GM23338 (cell line): ENCODE measurements around the gene CRB2. TPM values are rescaled to one million over a fixed set of nuclear protein-coding genes. Genes with fewer than 3 reads are reported as not detected.

ENCODE experiments used
- ATAC-seq: fragments of 200-7000 bp; cut with Tn5 transposase; 3 replicates; pipeline ENCODE4 v1.9.1; 2020
- DNase-seq: peaks from one replicate; pipeline ENCODE4 v3.0.0-alpha.2; 2015; ENCODE audit warnings: low spot score
- H2AFZ ChIP-seq: fragments of 200-600 bp; sonication (generic); 2 replicates; pipeline ENCODE4 v1.8.0; 2016; ENCODE audit warnings: antibody characterized with exemption, mild to moderate bottlenecking, moderate library complexity
- H3F3A ChIP-seq: fragments of 200-600 bp; sonication (generic); replicated peaks from 2 replicates; pipeline ENCODE4 v1.8.0; 2017; ENCODE audit warnings: antibody characterized with exemption, mixed run types, low read depth
- H3K27ac ChIP-seq: fragments of 200-600 bp; sonication (generic); 2 replicates; pipeline ENCODE4 v1.6.1; 2016; ENCODE audit warnings: low read depth
- H3K27me3 ChIP-seq: fragments of 200-600 bp; sonication (generic); 2 replicates; pipeline ENCODE4 v1.8.0; 2016; ENCODE audit warnings: mild to moderate bottlenecking, mixed run types, moderate library complexity; ENCODE audit not compliant: insufficient read depth
- H3K36me3 ChIP-seq: fragments of 200-600 bp; sonication (generic); 2 replicates; pipeline ENCODE4 v1.8.0; 2016; ENCODE audit warnings: mild to moderate bottlenecking; ENCODE audit not compliant: insufficient read depth
- H3K4me1 ChIP-seq: fragments of 200-600 bp; sonication (generic); 2 replicates; pipeline ENCODE4 v1.8.0; 2016; ENCODE audit warnings: mild to moderate bottlenecking, moderate library complexity; ENCODE audit not compliant: insufficient read depth
- H3K4me2 ChIP-seq: fragments of 200-600 bp; sonication (generic); 2 replicates; pipeline ENCODE4 v1.7.1; 2017; ENCODE audit warnings: mixed run types
- H3K4me3 ChIP-seq: fragments of 200-600 bp; sonication (generic); 2 replicates; pipeline ENCODE4 v1.6.1; 2016; ENCODE audit warnings: mixed run types
- H3K79me2 ChIP-seq: fragments of 200-600 bp; sonication (generic); replicated peaks from 2 replicates; pipeline ENCODE4 v1.8.0; 2017; ENCODE audit warnings: mild to moderate bottlenecking; ENCODE audit not compliant: insufficient read depth
- H3K9me2 ChIP-seq: fragments of 200-600 bp; sonication (generic); 2 replicates; pipeline ENCODE4 v1.8.0; 2017; ENCODE audit not compliant: insufficient read depth
- H4K20me1 ChIP-seq: fragments of 200-600 bp; sonication (generic); replicated peaks from 2 replicates; pipeline ENCODE4 v1.8.0; 2017; ENCODE audit warnings: mild to moderate bottlenecking; ENCODE audit not compliant: insufficient read depth
- H3K27ac Mint-ChIP-seq: 2 replicates; pipeline ENCODE4 v1.8.0; 2020; ENCODE audit warnings: inconsistent platforms, mild to moderate bottlenecking, moderate library complexity, mixed read lengths
- H3K27me3 Mint-ChIP-seq: 3 replicates; pipeline ENCODE4 v1.8.0; 2022; ENCODE audit warnings: low read depth, mild to moderate bottlenecking, moderate library complexity, mixed read lengths, inconsistent platforms; ENCODE audit not compliant: insufficient read depth, poor library complexity
- H3K36me3 Mint-ChIP-seq: 3 replicates; pipeline ENCODE4 v1.8.0; 2021; ENCODE audit warnings: low read depth, mild to moderate bottlenecking, inconsistent platforms, moderate library complexity, mixed read lengths
- H3K4me1 Mint-ChIP-seq: 3 replicates; pipeline ENCODE4 v1.8.0; 2020; ENCODE audit warnings: mild to moderate bottlenecking, inconsistent platforms, mixed read lengths
- H3K4me3 Mint-ChIP-seq: 3 replicates; pipeline ENCODE4 v1.8.0; 2021; ENCODE audit warnings: moderate library complexity, mild to moderate bottlenecking, inconsistent platforms, mixed read lengths
- H3K9me3 Mint-ChIP-seq: 3 replicates; pipeline ENCODE4 v1.8.0; 2020; ENCODE audit warnings: moderate library complexity, mild to moderate bottlenecking, inconsistent platforms, mixed read lengths
- CREB1 ChIP-seq: fragments of 250-450 bp; sonication (Bioruptor Pico); IDR thresholded peaks from 2 replicates; pipeline ENCODE4 v1.5.0; 2020; ENCODE audit warnings: low read depth, mild to moderate bottlenecking, moderate library complexity
- CTCF ChIP-seq, 2 experiments: fragments of 200-600 bp in 1 of 2; sonication (generic) in 1 of 2; conservative IDR thresholded peaks; 2 replicates each; pipeline versions ENCODE4 v1.5.1 to v1.6.1; 2016 to 2017; ENCODE audit warnings: antibody characterized with exemption in 2 of 2, low read depth in 2 of 2, mild to moderate bottlenecking in 2 of 2, moderate library complexity in 1 of 2
- EZH2 ChIP-seq: fragments of 200-600 bp; sonication (generic); IDR thresholded peaks from one replicate; pipeline ENCODE4 v1.8.0; 2017; ENCODE audit warnings: antibody characterized with exemption, mild to moderate bottlenecking, low read depth; ENCODE audit not compliant: unreplicated experiment
- EZH2phosphoT487 ChIP-seq: fragments of 200-600 bp; sonication (generic); IDR thresholded peaks from one replicate; pipeline ENCODE4 v1.8.1; 2018; ENCODE audit warnings: antibody characterized with exemption; ENCODE audit not compliant: unreplicated experiment
- JUNB ChIP-seq: IDR thresholded peaks from one replicate; pipeline ENCODE4 v1.6.1; 2016; ENCODE audit warnings: antibody characterized with exemption; ENCODE audit not compliant: unreplicated experiment
- NANOG ChIP-seq: IDR thresholded peaks from 2 replicates; pipeline ENCODE4 v1.6.1; 2016; ENCODE audit warnings: antibody characterized with exemption, borderline replicate concordance
- POLR2AphosphoS5 ChIP-seq: IDR thresholded peaks from 2 replicates; pipeline ENCODE4 v1.6.1; 2016; ENCODE audit warnings: antibody characterized with exemption, low read depth
- REST ChIP-seq: IDR thresholded peaks from one replicate; pipeline ENCODE4 v1.6.1; 2018; ENCODE audit warnings: antibody characterized with exemption; ENCODE audit not compliant: unreplicated experiment
- STAT1 ChIP-seq: IDR thresholded peaks from one replicate; pipeline ENCODE4 v1.6.1; 2016; ENCODE audit warnings: antibody characterized with exemption; ENCODE audit not compliant: unreplicated experiment
- ZNF114 ChIP-seq: fragments of 250-450 bp; sonication (Bioruptor Pico); IDR thresholded peaks from 2 replicates; pipeline ENCODE4 v1.5.0; 2020; ENCODE audit warnings: mild to moderate bottlenecking, moderate library complexity
- ZNF331 ChIP-seq: fragments of 250-450 bp; sonication (Bioruptor Pico); IDR thresholded peaks from 2 replicates; pipeline ENCODE4 v1.5.0; 2020; ENCODE audit warnings: low read depth, mild to moderate bottlenecking, moderate library complexity
- ZNF462 ChIP-seq: fragments of 250-450 bp; sonication (Bioruptor Pico); IDR thresholded peaks from 2 replicates; pipeline ENCODE4 v1.5.0; 2020; ENCODE audit warnings: mild to moderate bottlenecking, moderate library complexity
- polyA plus RNA-seq: library from polyadenylated mRNA; unstranded; fragments of >200 nt; fragmentation: Nextera tagmentation; extraction: Ambion mirVana; gene quantifications from 2 replicates; pipeline ENCODE4 v1.2.1, GENCODE V29; 2016
- total RNA-seq: library from RNA; depleted of rRNA; stranded (reverse); fragments of >200 nt; shearing (Covaris generic); gene quantifications from 2 replicates; pipeline ENCODE4 v1.2.3, GENCODE V29; 2014
- TF ChIP-seq, protein P1 (sequence below): IDR thresholded peaks from 2 replicates; pipeline ENCODE4 v1.6.1; 2016; ENCODE audit warnings: antibody characterized with exemption

The CRB2 gene
- total and polyA plus RNA-seq, 2 experiments from 2014 or later = 0.34 to 10.2 TPM

GRCh38 chr9:123318202-123318601 lies 37.8 kb upstream of the CRB2 start:
- DNase-seq (no peak), ATAC-seq (no peak)
- no peaks in the 10 kb centered on the region for H3F3A ChIP-seq
- no peak overlapping the region for H3K4me3 Mint-ChIP-seq
- H2AFZ ChIP-seq = no peak overlapping the region
- H3K9me2 ChIP-seq = no peaks in the 10 kb centered on the region
- no peaks in the 10 kb centered on the region for H3K27me3 ChIP-seq
- peaks cover 15% of the 10 kb centered on the region for H3K4me1 Mint-ChIP-seq
- H3K9me3 Mint-ChIP-seq = no peaks in the 10 kb centered on the region; the same call in 2 of the 3 replicates
- H3K27ac Mint-ChIP-seq = no peak overlapping the region
- H3K79me2 ChIP-seq = no peaks in the 10 kb centered on the region
- H3K36me3 Mint-ChIP-seq = no peaks in the 10 kb centered on the region; the same call in 1 of the 3 replicates
- no peak overlapping the region for H3K27ac ChIP-seq
- H3K36me3 ChIP-seq = no peaks in the 10 kb centered on the region
- no peaks in the 10 kb centered on the region; the same call in 1 of the 2 replicates for H3K4me1 ChIP-seq
- no peaks in the 10 kb centered on the region for H4K20me1 ChIP-seq
- H3K27me3 Mint-ChIP-seq = peaks cover 7% of the 10 kb centered on the region
- no peak overlapping the region for H3K4me2 ChIP-seq
- no peak for TF ChIP-seq ZNF114 (CRISPR knock-in tag)
- no peak for TF ChIP-seq CTCF (conservative IDR thresholded peaks at IDR 0.05; ENCODE audit: low read depth in 2 of 2)
- no peak for TF ChIP-seq ZNF331 (CRISPR knock-in tag)
- no peak for TF ChIP-seq ZNF462 (CRISPR knock-in tag)
- no peak for TF ChIP-seq STAT1
- TF ChIP-seq POLR2AphosphoS5 = no peak
- no peak for TF ChIP-seq EZH2
- no peak for TF ChIP-seq EZH2phosphoT487
- no peak for TF ChIP-seq JUNB
- TF ChIP-seq NANOG = no peak
- no peak for TF ChIP-seq CREB1 (CRISPR knock-in tag)
- TF ChIP-seq, protein P1, sequence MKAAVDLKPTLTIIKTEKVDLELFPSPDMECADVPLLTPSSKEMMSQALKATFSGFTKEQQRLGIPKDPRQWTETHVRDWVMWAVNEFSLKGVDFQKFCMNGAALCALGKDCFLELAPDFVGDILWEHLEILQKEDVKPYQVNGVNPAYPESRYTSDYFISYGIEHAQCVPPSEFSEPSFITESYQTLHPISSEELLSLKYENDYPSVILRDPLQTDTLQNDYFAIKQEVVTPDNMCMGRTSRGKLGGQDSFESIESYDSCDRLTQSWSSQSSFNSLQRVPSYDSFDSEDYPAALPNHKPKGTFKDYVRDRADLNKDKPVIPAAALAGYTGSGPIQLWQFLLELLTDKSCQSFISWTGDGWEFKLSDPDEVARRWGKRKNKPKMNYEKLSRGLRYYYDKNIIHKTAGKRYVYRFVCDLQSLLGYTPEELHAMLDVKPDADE = no peak
- no peak for TF ChIP-seq REST
- H3K4me3 ChIP-seq = no peak overlapping the region
